Central memory CD8-positive, alpha-beta T cell (primary cell): ENCODE results near the gene SH2D4B.

Experiments used
- ATAC-seq: fragments of 150-1000 bp; cut with Tn5 transposase; replicated peaks from 2 replicates; pipeline ENCODE4 v1.10.0; 2022; ENCODE audit warnings: mild to moderate bottlenecking, moderate FRiP score, moderate number of reproducible peaks; ENCODE audit not compliant: poor library complexity, severe bottlenecking; ENCODE audit errors: extremely low read depth
- DNase-seq, 2 donors: peaks; one replicate each; pipeline ENCODE4 v3.0.0; 2021; ENCODE audit warnings: low spot score in 2 of 2
- H3K27ac Mint-ChIP-seq: one replicate; pipeline ENCODE4 v1.8.0; 2022; ENCODE audit warnings: low read depth, mild to moderate bottlenecking, moderate library complexity, mixed read lengths
- H3K27me3 Mint-ChIP-seq: one replicate; pipeline ENCODE4 v1.8.0; 2022; ENCODE audit warnings: mixed read lengths
- H3K36me3 Mint-ChIP-seq: one replicate; pipeline ENCODE4 v1.8.0; 2022; ENCODE audit warnings: mild to moderate bottlenecking, moderate library complexity, mixed read lengths; ENCODE audit not compliant: insufficient read depth
- H3K4me1 Mint-ChIP-seq: one replicate; pipeline ENCODE4 v1.8.0; 2022; ENCODE audit warnings: mixed read lengths
- H3K4me3 Mint-ChIP-seq: one replicate; pipeline ENCODE4 v1.8.0; 2022; ENCODE audit warnings: mild to moderate bottlenecking, moderate library complexity, mixed read lengths
- H3K9me3 Mint-ChIP-seq: one replicate; pipeline ENCODE4 v1.8.0; 2022; ENCODE audit warnings: mixed read lengths

The SH2D4B gene

DNA sequence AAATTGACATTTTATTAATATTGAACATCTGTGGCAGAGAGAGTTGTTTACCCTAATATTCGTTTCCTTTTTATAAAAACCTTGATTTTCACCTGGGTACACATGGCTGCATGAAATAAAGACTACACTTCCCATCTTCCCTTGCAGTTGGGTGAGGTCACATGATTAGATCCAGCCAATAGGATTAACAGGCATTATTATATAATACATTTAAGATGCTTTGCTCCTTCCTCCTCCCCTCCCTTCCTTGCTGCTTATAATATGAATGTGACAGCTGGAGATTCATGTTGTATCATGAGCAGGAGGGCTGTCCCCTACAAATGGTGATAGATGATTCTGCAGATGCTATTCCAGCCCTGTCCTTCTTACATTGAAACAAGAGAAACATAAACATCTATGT lies 146.6 kb downstream of the SH2D4B start:
- H3K36me3 Mint-ChIP-seq = no peaks in the 10 kb centered on the region
- ATAC-seq (peak; percentile 52), DNase-seq (no peak)
- no peak overlapping the region for H3K27ac Mint-ChIP-seq
- H3K27me3 Mint-ChIP-seq = no peaks in the 10 kb centered on the region
- H3K9me3 Mint-ChIP-seq = no peaks in the 10 kb centered on the region
- no peaks in the 10 kb centered on the region for H3K4me1 Mint-ChIP-seq
- no peak overlapping the region for H3K4me3 Mint-ChIP-seq

DNA sequence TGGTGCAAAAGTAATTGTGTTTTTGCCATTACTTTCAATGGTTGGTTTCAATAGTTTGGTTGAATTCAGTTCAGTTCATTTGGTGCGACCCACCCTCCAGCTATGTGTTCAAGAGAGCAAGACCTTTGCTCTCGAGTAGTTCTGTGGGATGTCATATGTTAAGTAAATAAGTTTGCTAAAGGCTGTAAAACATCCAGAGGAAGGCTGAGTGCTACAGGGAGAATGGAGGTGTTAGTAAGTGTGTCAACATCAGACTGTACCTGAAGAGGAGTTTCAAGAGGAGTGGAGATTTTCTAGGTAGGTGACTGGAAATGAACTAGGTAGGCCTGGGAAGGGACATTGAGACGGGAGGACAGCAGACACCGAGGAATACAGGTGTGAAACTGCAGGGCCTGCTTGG lies 147.7 kb downstream of the SH2D4B start:
- H3K9me3 Mint-ChIP-seq = no peaks in the 10 kb centered on the region
- no peak overlapping the region for H3K4me3 Mint-ChIP-seq
- H3K4me1 Mint-ChIP-seq = no peaks in the 10 kb centered on the region
- H3K27me3 Mint-ChIP-seq = peaks cover 8% of the 10 kb centered on the region
- H3K27ac Mint-ChIP-seq = no peak overlapping the region
- DNase-seq = no peak
- ATAC-seq = no peak
- no peaks in the 10 kb centered on the region for H3K36me3 Mint-ChIP-seq

DNA sequence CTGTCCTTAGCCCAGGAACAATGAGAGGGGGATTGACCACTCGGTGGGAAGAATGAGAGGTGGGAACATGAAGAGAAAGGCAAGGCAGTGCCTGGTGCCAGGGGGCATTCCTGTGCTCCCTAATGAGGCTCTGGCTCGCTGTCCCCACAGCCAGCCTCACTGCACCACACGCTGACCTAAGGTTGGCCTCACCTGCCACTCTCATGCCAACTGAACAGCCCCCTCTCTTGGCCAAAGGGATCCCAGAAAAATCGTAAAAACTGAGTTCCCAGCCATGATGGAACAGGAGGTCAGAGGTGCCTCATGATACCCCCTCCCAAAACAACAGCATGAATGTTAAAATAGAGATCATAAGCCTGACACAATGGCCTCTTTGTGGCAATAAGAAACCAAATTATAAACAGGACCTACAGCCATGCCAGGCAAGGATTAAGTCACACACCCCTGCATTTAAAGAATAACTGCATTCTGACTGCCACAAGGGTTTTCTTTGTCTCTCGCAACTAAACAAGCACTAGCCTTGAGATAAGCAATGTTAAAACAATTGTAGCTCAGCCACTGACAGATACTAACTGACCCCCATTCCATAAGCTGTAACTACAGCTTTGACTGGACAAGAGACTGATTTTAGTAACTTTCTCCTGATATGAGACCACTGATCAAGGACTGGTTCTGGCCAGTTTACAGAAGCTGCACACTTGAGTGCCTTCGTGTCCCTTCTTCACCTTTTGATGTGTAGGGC lies 149.2 kb downstream of the SH2D4B start:
- no peaks in the 10 kb centered on the region for H3K9me3 Mint-ChIP-seq
- peaks cover 3% of the 10 kb centered on the region for H3K36me3 Mint-ChIP-seq
- no peak for ATAC-seq
- H3K27me3 Mint-ChIP-seq = peaks cover 22% of the 10 kb centered on the region
- no peak overlapping the region for H3K27ac Mint-ChIP-seq
- H3K4me1 Mint-ChIP-seq = no peaks in the 10 kb centered on the region
- H3K4me3 Mint-ChIP-seq = no peak overlapping the region
- no peak for DNase-seq

DNA sequence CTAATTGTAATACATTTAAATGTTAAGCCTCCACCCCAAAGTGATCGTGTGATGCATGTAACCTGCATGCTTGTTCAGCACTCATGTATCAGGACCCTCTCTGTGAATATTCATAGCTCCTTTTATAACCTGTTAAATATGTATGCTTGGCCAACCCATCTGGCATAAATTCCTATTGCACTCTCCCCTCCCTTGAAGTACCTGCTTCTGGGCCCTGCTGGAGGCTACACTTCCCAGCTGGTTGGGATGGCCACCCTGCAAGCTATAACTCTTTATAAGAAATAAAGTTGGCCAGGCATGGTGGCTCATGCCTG lies 149.7 kb downstream of the SH2D4B start:
- H3K9me3 Mint-ChIP-seq = no peaks in the 10 kb centered on the region
- peaks cover 27% of the 10 kb centered on the region for H3K27me3 Mint-ChIP-seq
- H3K4me1 Mint-ChIP-seq = no peaks in the 10 kb centered on the region
- DNase-seq = no peak
- H3K27ac Mint-ChIP-seq = no peak overlapping the region
- ATAC-seq = no peak
- peaks cover 3% of the 10 kb centered on the region for H3K36me3 Mint-ChIP-seq
- no peak overlapping the region for H3K4me3 Mint-ChIP-seq

DNA sequence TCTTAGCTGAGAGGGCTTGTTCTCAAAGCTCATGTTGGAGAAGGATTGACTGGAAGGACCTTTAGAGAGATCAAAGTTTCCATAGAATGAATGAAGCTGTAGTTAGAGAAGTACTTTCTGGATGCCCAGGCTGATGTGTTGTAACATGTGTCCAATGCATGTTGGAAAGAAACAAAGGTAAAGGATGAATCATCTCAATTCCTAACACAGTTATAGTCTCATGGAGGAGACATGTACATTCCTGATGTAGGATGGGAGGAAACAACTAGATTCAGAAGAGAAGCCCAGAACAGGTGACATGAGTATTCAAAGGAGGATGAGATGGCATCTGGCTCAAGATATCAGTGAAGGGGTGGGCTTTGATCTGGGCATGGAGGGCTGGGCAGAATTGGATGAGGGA lies 152.7 kb downstream of the SH2D4B start:
- no peak for ATAC-seq
- H3K27ac Mint-ChIP-seq = no peak overlapping the region

DNA sequence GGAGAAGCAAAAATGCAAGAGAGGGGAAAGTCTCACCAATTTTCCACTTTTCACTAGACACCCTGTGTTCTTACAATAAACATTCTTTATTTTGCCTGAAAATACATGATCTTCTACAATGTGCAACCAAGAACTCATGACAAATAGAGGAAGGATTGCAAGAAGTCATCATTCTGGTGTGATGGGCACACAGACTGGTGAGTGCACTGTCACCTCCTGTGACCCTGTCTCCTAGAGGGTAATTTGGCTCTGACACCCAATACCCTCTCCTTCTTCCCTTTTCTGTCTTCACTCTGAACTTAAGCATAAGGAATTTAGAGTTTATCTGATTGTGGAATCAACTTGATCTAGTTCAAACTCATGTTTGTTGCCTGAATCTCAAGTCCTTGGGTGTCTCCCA lies 153.7 kb downstream of the SH2D4B start:
- Mint-ChIP-seq H3K4me3 (no peak overlapping the region), H3K27ac (no peak overlapping the region), H3K9me3 (no peaks in the 10 kb centered on the region), H3K36me3 (peaks cover 3% of the 10 kb centered on the region), H3K27me3 (peaks cover 37% of the 10 kb centered on the region), H3K4me1 (no peaks in the 10 kb centered on the region)
- no peak for DNase-seq
- ATAC-seq = no peak

More for the DNA sequence above, 152.7 kb downstream of the SH2D4B start:
- no peaks in the 10 kb centered on the region for H3K4me1 Mint-ChIP-seq
- peaks cover 3% of the 10 kb centered on the region for H3K36me3 Mint-ChIP-seq
- DNase-seq = no peak
- peaks cover 37% of the 10 kb centered on the region for H3K27me3 Mint-ChIP-seq
- no peaks in the 10 kb centered on the region for H3K9me3 Mint-ChIP-seq
- no peak overlapping the region for H3K4me3 Mint-ChIP-seq

DNA sequence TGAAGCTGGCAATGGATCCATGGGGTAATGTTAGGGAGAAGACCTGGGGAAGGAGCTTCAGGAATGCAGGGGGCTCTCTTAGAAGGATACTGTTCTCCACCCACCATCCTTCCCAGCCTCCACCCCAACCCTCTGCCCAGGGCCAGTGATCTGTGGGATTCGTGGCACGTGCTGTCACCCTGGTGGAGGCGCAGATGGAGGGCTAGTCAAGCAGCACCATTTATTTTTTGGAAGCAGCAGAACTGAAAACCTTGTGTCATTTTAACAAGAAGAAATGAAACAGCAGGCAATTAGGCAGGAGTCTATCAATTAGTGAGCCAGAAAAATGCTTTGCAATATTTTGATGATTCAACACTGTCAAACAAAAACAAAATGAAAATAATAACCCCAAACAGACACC lies 155.9 kb downstream of the SH2D4B start:
- Mint-ChIP-seq H3K27me3 (peaks cover 51% of the 10 kb centered on the region), H3K9me3 (no peaks in the 10 kb centered on the region), H3K4me3 (no peak overlapping the region), H3K36me3 (peaks cover 3% of the 10 kb centered on the region), H3K27ac (no peak overlapping the region), H3K4me1 (no peaks in the 10 kb centered on the region)
- DNase-seq = no peak
- no peak for ATAC-seq

DNA sequence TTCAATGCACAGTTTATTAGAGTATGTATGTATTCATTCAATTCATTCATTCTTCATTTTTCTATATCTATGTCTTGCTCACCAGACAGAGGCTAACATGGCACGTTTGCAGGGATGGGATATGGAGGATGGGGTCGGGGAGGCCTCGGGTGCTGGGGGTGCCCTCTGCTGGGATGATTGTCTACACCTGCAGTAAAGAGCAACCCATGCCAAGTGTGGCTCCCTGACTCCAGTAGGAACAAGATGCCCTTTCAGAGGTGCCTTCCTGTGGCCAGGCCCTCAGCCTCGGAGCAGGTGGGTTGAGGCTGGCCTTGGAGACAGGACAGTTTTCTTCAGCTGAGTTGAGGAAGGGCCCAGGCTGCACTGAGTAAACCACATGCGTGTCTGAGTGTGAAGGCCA lies 157.2 kb downstream of the SH2D4B start:
- H3K27ac Mint-ChIP-seq = no peak overlapping the region
- ATAC-seq = no peak
- H3K27me3 Mint-ChIP-seq = peaks cover 57% of the 10 kb centered on the region
- H3K4me1 Mint-ChIP-seq = peaks cover 6% of the 10 kb centered on the region
- DNase-seq = no peak
- no peaks in the 10 kb centered on the region for H3K9me3 Mint-ChIP-seq
- H3K36me3 Mint-ChIP-seq = peaks cover 3% of the 10 kb centered on the region
- H3K4me3 Mint-ChIP-seq = no peak overlapping the region
